Measurements from ENCODE around the gene SPPL2B. TPM values are rescaled to one million over a fixed set of nuclear protein-coding genes. Genes with fewer than 3 reads are reported as not detected.

The SPPL2B gene
- total and polyA plus RNA-seq, 2 experiments from 2014 or later = 23.5 to 51.0 TPM

DNA sequence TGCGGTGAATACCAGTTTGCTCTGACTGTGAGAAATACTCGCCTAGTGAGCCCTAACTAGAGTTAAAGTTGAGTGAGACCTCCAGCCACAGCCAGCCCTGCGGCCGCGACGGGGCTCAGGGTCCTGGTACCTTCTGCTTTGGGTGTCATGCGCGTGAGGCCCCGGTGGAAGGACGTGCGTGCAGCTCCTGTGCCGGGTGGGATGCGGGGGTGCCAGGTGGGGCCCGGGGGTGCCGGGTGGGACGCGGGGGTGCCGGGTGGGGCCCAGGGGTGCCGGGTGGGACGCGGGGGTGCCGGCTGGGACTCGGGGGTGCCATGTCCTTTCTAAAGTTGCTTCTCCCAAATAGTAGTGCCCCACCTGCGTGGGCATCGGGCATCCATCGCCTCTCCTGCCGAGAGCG lies 23.1 kb downstream of the SPPL2B start:
- no peak overlapping the region for H3K27ac Mint-ChIP-seq

More for the DNA sequence above, 23.1 kb downstream of the SPPL2B start:
- Histone ChIP-seq H3K27ac (ENCODE audit: low read depth) (no peak overlapping the region), H3K9me2 (ENCODE audit: insufficient read depth) (no peaks in the 10 kb centered on the region), H4K20me1 (replicated peaks; ENCODE audit: insufficient read depth) (no peaks in the 10 kb centered on the region), H3K36me3 (ENCODE audit: insufficient read depth) (no peaks in the 10 kb centered on the region), H2AFZ (no peak overlapping the region), H3K27me3 (ENCODE audit: insufficient read depth) (no peaks in the 10 kb centered on the region), H3K4me2 (no peak overlapping the region), H3K4me1 (ENCODE audit: insufficient read depth) (no peaks in the 10 kb centered on the region), H3K79me2 (replicated peaks; ENCODE audit: insufficient read depth) (no peaks in the 10 kb centered on the region), H3K4me3 (no peak overlapping the region), H3F3A (replicated peaks; ENCODE audit: low read depth) (no peaks in the 10 kb centered on the region)
- TF ChIP-seq POLR2AphosphoS5 (IDR thresholded peaks at IDR 0.05; ENCODE audit: low read depth) (no peak), JUNB (IDR thresholded peaks at IDR 0.05; ENCODE audit: unreplicated experiment) (no peak), ZNF331 (CRISPR knock-in tag; IDR thresholded peaks at IDR 0.05; ENCODE audit: low read depth) (no peak), ZNF114 (CRISPR knock-in tag; IDR thresholded peaks at IDR 0.05) (no peak), STAT1 (IDR thresholded peaks at IDR 0.05; ENCODE audit: unreplicated experiment) (no peak), NANOG (IDR thresholded peaks at IDR 0.05; ENCODE audit: borderline replicate concordance) (no peak), EZH2phosphoT487 (IDR thresholded peaks at IDR 0.05; ENCODE audit: unreplicated experiment) (no peak)
- TF ChIP-seq, protein P1, sequence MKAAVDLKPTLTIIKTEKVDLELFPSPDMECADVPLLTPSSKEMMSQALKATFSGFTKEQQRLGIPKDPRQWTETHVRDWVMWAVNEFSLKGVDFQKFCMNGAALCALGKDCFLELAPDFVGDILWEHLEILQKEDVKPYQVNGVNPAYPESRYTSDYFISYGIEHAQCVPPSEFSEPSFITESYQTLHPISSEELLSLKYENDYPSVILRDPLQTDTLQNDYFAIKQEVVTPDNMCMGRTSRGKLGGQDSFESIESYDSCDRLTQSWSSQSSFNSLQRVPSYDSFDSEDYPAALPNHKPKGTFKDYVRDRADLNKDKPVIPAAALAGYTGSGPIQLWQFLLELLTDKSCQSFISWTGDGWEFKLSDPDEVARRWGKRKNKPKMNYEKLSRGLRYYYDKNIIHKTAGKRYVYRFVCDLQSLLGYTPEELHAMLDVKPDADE (IDR thresholded peaks at IDR 0.05) = no peak
- TF ChIP-seq, protein P2, sequence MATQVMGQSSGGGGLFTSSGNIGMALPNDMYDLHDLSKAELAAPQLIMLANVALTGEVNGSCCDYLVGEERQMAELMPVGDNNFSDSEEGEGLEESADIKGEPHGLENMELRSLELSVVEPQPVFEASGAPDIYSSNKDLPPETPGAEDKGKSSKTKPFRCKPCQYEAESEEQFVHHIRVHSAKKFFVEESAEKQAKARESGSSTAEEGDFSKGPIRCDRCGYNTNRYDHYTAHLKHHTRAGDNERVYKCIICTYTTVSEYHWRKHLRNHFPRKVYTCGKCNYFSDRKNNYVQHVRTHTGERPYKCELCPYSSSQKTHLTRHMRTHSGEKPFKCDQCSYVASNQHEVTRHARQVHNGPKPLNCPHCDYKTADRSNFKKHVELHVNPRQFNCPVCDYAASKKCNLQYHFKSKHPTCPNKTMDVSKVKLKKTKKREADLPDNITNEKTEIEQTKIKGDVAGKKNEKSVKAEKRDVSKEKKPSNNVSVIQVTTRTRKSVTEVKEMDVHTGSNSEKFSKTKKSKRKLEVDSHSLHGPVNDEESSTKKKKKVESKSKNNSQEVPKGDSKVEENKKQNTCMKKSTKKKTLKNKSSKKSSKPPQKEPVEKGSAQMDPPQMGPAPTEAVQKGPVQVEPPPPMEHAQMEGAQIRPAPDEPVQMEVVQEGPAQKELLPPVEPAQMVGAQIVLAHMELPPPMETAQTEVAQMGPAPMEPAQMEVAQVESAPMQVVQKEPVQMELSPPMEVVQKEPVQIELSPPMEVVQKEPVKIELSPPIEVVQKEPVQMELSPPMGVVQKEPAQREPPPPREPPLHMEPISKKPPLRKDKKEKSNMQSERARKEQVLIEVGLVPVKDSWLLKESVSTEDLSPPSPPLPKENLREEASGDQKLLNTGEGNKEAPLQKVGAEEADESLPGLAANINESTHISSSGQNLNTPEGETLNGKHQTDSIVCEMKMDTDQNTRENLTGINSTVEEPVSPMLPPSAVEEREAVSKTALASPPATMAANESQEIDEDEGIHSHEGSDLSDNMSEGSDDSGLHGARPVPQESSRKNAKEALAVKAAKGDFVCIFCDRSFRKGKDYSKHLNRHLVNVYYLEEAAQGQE (IDR thresholded peaks at IDR 0.05; ENCODE audit: unreplicated experiment) = no peak
- TF ChIP-seq, protein P3, sequence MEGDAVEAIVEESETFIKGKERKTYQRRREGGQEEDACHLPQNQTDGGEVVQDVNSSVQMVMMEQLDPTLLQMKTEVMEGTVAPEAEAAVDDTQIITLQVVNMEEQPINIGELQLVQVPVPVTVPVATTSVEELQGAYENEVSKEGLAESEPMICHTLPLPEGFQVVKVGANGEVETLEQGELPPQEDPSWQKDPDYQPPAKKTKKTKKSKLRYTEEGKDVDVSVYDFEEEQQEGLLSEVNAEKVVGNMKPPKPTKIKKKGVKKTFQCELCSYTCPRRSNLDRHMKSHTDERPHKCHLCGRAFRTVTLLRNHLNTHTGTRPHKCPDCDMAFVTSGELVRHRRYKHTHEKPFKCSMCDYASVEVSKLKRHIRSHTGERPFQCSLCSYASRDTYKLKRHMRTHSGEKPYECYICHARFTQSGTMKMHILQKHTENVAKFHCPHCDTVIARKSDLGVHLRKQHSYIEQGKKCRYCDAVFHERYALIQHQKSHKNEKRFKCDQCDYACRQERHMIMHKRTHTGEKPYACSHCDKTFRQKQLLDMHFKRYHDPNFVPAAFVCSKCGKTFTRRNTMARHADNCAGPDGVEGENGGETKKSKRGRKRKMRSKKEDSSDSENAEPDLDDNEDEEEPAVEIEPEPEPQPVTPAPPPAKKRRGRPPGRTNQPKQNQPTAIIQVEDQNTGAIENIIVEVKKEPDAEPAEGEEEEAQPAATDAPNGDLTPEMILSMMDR (conservative IDR thresholded peaks at IDR 0.05; ENCODE audit: low read depth in 2 of 2) = no peak
- TF ChIP-seq, protein P4, sequence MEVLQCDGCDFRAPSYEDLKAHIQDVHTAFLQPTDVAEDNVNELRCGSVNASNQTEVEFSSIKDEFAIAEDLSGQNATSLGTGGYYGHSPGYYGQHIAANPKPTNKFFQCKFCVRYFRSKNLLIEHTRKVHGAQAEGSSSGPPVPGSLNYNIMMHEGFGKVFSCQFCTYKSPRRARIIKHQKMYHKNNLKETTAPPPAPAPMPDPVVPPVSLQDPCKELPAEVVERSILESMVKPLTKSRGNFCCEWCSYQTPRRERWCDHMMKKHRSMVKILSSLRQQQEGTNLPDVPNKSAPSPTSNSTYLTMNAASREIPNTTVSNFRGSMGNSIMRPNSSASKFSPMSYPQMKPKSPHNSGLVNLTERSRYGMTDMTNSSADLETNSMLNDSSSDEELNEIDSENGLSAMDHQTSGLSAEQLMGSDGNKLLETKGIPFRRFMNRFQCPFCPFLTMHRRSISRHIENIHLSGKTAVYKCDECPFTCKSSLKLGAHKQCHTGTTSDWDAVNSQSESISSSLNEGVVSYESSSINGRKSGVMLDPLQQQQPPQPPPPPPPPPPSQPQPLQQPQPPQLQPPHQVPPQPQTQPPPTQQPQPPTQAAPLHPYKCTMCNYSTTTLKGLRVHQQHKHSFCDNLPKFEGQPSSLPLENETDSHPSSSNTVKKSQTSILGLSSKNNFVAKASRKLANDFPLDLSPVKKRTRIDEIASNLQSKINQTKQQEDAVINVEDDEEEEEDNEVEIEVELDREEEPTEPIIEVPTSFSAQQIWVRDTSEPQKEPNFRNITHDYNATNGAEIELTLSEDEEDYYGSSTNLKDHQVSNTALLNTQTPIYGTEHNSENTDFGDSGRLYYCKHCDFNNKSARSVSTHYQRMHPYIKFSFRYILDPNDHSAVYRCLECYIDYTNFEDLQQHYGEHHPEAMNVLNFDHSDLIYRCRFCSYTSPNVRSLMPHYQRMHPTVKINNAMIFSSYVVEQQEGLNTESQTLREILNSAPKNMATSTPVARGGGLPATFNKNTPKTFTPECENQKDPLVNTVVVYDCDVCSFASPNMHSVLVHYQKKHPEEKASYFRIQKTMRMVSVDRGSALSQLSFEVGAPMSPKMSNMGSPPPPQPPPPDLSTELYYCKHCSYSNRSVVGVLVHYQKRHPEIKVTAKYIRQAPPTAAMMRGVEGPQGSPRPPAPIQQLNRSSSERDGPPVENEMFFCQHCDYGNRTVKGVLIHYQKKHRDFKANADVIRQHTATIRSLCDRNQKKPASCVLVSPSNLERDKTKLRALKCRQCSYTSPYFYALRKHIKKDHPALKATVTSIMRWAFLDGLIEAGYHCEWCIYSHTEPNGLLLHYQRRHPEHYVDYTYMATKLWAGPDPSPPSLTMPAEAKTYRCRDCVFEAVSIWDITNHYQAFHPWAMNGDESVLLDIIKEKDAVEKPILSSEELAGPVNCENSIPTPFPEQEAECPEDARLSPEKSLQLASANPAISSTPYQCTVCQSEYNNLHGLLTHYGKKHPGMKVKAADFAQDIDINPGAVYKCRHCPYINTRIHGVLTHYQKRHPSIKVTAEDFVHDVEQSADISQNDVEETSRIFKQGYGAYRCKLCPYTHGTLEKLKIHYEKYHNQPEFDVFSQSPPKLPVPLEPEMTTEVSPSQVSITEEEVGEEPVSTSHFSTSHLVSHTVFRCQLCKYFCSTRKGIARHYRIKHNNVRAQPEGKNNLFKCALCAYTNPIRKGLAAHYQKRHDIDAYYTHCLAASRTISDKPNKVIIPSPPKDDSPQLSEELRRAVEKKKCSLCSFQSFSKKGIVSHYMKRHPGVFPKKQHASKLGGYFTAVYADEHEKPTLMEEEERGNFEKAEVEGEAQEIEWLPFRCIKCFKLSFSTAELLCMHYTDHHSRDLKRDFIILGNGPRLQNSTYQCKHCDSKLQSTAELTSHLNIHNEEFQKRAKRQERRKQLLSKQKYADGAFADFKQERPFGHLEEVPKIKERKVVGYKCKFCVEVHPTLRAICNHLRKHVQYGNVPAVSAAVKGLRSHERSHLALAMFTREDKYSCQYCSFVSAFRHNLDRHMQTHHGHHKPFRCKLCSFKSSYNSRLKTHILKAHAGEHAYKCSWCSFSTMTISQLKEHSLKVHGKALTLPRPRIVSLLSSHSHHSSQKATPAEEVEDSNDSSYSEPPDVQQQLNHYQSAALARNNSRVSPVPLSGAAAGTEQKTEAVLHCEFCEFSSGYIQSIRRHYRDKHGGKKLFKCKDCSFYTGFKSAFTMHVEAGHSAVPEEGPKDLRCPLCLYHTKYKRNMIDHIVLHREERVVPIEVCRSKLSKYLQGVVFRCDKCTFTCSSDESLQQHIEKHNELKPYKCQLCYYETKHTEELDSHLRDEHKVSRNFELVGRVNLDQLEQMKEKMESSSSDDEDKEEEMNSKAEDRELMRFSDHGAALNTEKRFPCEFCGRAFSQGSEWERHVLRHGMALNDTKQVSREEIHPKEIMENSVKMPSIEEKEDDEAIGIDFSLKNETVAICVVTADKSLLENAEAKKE (CRISPR knock-in tag; IDR thresholded peaks at IDR 0.05) = no peak
- H3K4me1 Mint-ChIP-seq = no peaks in the 10 kb centered on the region
- H3K4me3 Mint-ChIP-seq = no peak overlapping the region
- H3K9me3 Mint-ChIP-seq = no peaks in the 10 kb centered on the region
- H3K27me3 Mint-ChIP-seq (ENCODE audit: insufficient read depth, low read depth, poor library complexity) = peaks cover 5% of the 10 kb centered on the region
- no peak for ATAC-seq
- H3K36me3 Mint-ChIP-seq (ENCODE audit: low read depth) = no peaks in the 10 kb centered on the region
- DNase-seq (ENCODE audit: low spot score) = no peak
